Stimulated activated CD8-positive, alpha-beta memory T cell treated with anti-CD3 and anti-CD28 coated beads, Interleukin-2, amount 100 ng/mL, for 1 hour (primary cell): ENCODE data around the gene METRN.

Experiments
- DNase-seq, 2 donors: peaks; one replicate each; pipeline ENCODE4 v3.0.0-alpha.2; 2020; ENCODE audit warnings: low read depth in 2 of 2

The METRN gene

GRCh38 chr16:759110-759910, 44.4 kb downstream of the METRN start:
- no peak for DNase-seq

- DNase-seq, result no peak
These were observed 45.1 kb downstream of the METRN start for GRCh38 chr16:760065-760464.

GRCh38 chr16:760545-761343, 45.8 kb downstream of the METRN start, which contains the start of gene MSLN:
TSS of gene MSLN (plus strand) at chr16:760734. CDS start at chr16:762681, 1,947 bp downstream.
- DNase-seq, result no peak

GRCh38 chr16:761625-762513, 47.0 kb downstream of the METRN start:
- DNase-seq, result no peak

- no peak for DNase-seq
These were observed 47.8 kb downstream of the METRN start for GRCh38 chr16:762595-763268.

- DNase-seq, result no peak
These were observed 48.7 kb downstream of the METRN start for GRCh38 chr16:763369-764183.

- no peak for DNase-seq
These were observed 49.3 kb downstream of the METRN start for GRCh38 chr16:764184-764750.

- no peak for DNase-seq
These were observed 50.0 kb downstream of the METRN start for GRCh38 chr16:764848-765487.

GRCh38 chr16:765488-765865, 50.6 kb downstream of the METRN start:
- no peak for DNase-seq

- no peak for DNase-seq
These were observed 51.3 kb downstream of the METRN start for GRCh38 chr16:766008-766819.

- DNase-seq, result no peak
These were observed 52.1 kb downstream of the METRN start for GRCh38 chr16:766820-767640.

- no peak for DNase-seq
These were observed 52.9 kb downstream of the METRN start for GRCh38 chr16:767743-768235.

- no peak for DNase-seq
These were observed 53.5 kb downstream of the METRN start for GRCh38 chr16:768428-768827.
